ENCODE data around the gene LRRC66.

- TF ChIP-seq CTCF (IDR thresholded peaks at IDR 0.05; ENCODE audit: poor library complexity, severe bottlenecking) (no peak), SMC3 (conservative IDR thresholded peaks at IDR 0.05; ENCODE audit: poor library complexity) (no peak), RAD21 (conservative IDR thresholded peaks at IDR 0.05) (no peak), POLR2AphosphoS5 (IDR thresholded peaks at IDR 0.05) (no peak), REST (IDR thresholded peaks at IDR 0.05; ENCODE audit: borderline replicate concordance) (no peak), EZH2 (IDR thresholded peaks at IDR 0.05; ENCODE audit: borderline replicate concordance, insufficient read depth, low read length, poor library complexity, severe bottlenecking) (no peak)
These were observed 61.8 kb downstream of the LRRC66 start for GRCh38 chr4:51958199-51958968.
